Activated naive CD4-positive, alpha-beta T cell treated with Interleukin-2 at 50 U/mL for 16 hours (primary cell): ENCODE results near the gene APOB.
"Not testable (repeated sequence)": the region's sequence is repeated elsewhere in the genome, so short reads cannot be mapped to it uniquely, and the experiment has no call there.

Experiments
- DNase-seq: peaks from one replicate; pipeline ENCODE4 v3.0.0-alpha.2; 2020

APOB gene

GRCh38 chr2:21033237-21034155 lies 10.4 kb downstream of the APOB start:
- DNase-seq: no peak

DNA sequence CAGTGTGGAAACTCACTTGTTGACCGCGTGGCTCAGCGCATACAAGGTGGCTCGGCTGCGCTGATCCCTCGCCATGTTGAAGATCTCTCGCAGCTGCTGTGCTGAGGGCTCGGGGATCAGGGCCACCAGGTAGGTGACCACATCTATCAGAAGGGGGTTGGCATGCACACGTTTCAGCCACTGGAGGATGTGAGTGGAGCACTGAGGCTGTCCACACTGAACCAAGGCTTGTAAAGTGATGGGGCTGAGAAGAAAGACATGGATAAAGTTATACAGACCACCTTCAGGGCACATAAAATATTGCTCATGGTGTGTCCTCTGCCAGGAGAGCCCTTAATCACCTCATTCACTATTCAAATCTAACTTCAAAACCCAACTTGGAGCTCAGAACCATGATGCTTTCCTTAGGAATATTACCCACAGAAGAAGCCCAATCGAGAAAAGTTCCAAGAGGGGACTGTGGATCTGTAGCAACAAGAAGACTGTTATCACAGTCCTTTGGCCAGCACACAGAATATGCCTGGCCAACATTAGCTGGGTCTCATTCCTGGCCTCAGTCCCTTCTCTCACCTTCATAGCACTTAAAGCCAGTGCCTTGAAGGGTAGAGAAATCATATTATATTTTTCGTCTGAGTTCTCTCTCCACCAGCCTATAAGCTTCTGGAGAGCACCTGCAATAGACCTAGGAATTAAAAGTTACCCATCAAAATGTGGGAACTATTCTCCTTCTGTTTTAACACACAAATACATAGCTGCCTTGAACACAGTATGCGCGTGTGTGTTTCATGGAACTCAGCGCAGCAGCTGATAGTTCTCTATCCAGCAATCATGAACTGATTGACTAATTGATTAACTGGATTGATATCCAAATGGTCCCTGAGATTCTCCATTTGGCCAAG lies 11.3 kb downstream of the APOB start:
- DNase-seq: no peak

GRCh38 chr2:21030983-21031968 lies 12.6 kb downstream of the APOB start:
- no peak for DNase-seq

DNA sequence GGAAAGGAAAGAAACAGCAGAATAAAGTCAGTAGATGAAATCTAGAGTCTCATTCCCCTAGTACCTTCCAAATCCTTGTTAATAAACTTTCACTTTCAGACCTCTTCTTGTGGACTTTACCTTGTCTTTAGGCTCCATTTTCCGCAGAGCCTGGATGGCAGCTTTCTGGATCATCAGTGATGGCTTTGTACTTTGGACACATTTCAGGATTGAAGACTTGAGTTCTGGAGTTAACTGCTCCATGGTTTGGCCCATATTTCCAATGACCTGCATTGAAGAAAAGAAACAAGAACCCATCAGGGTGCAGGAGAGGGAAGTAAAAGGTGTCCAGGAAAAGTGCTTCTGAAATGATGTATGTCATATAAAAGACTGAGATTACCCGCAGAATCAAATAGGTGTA lies 14.4 kb downstream of the APOB start:
- no peak for DNase-seq

DNA sequence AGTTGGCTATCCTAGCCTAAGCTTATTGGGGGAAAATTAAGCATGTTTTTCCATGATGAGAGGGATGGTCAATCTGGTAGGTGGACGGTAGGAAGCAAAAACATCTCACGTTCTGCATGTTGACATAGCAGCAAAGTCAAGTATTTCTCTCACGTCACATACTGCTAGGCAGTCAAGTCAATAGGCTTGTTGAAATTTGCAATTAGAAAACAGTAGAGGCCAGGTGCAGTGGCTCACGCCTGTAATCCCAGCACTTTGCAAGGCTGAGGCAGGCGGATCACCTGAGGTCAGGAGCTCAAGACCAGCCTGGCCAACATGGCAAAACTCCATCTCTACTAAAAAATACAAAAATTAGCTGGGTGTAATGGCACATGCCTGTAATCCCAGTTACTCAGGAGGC lies 14.9 kb downstream of the APOB start:
- DNase-seq: not testable (repeated sequence)

GRCh38 chr2:21028021-21028947 lies 15.6 kb downstream of the APOB start:
- DNase-seq: no peak

- DNase-seq: no peak
These were observed 17.2 kb downstream of the APOB start for GRCh38 chr2:21026479-21027282.

- DNase-seq: no peak
These were observed 18.0 kb downstream of the APOB start for GRCh38 chr2:21025690-21026478.

GRCh38 chr2:21024722-21025389 lies 19.0 kb downstream of the APOB start:
- DNase-seq: no peak

GRCh38 chr2:21024198-21024597 lies 19.7 kb downstream of the APOB start:
- no peak for DNase-seq

GRCh38 chr2:21023419-21024181 lies 20.3 kb downstream of the APOB start:
- no peak for DNase-seq

GRCh38 chr2:21022792-21023367 lies 21.0 kb downstream of the APOB start:
- DNase-seq: no peak

DNA sequence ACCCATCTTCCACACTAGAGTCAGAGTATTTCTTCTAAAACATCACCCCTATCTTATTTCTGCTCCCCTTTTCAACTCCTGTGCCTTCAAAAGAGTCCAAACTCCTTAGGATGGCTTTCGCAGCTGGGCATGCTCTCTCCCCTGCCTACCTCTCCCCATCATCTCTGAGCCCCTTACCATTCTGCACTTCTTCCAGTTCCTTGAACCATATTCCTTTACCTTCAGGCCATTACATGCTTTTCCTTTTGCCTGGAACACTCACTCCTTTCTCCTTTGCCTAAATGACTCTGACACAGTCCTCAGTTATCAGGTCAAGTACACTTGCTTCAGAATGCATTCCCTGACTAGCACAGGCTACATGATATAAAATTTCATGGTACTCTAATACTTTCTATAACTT lies 22.4 kb downstream of the APOB start:
- DNase-seq: no peak

DNA sequence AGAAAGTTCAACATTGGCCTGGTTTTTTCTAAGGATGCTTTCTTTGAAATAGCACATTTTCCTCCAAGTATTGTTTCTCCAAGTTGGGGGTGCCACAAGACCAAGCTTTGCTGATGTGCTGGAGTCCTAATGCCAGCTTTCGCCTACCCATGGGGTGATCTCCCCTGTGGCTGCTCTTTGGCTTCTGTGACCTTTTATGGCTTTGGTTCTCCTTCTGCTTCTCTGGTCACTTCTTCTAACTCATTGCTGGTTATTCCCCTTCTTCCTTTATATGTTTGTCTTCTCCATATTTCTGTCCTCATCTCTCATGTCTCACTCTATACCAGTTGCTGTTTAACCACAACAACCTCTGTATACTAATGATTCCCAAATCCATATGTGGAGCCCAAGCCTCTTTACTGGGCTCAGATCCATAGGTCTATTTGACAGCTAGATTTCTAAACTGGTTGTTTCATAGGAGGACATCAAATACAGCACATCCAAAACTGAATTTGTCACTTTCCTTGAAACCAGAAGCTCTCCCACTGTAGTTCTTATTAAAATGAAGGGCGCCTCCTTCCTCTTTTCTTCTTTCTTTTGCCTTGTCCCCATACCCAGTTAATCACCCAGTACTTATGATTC lies 23.1 kb downstream of the APOB start:
- no peak for DNase-seq

- DNase-seq: no peak
These were observed 23.7 kb downstream of the APOB start for GRCh38 chr2:21020031-21020667.

- DNase-seq: no peak
These were observed 24.2 kb downstream of the APOB start for GRCh38 chr2:21019678-21020021.
